GM12873 (cell line): ENCODE results near the gene CPNE4.

Experiments used
- TF ChIP-seq, protein P1 (sequence below): IDR thresholded peaks from 2 replicates; pipeline ENCODE4 v1.5.1; 2012; ENCODE audit warnings: low read depth, mild to moderate bottlenecking, moderate library complexity, low read length, control low read depth; ENCODE audit not compliant: insufficient read depth; ENCODE audit errors: missing control alignments

Gene CPNE4

GRCh38 chr3:132016061-132017041, 18.5 kb downstream of the CPNE4 start:
- TF ChIP-seq, protein P1, sequence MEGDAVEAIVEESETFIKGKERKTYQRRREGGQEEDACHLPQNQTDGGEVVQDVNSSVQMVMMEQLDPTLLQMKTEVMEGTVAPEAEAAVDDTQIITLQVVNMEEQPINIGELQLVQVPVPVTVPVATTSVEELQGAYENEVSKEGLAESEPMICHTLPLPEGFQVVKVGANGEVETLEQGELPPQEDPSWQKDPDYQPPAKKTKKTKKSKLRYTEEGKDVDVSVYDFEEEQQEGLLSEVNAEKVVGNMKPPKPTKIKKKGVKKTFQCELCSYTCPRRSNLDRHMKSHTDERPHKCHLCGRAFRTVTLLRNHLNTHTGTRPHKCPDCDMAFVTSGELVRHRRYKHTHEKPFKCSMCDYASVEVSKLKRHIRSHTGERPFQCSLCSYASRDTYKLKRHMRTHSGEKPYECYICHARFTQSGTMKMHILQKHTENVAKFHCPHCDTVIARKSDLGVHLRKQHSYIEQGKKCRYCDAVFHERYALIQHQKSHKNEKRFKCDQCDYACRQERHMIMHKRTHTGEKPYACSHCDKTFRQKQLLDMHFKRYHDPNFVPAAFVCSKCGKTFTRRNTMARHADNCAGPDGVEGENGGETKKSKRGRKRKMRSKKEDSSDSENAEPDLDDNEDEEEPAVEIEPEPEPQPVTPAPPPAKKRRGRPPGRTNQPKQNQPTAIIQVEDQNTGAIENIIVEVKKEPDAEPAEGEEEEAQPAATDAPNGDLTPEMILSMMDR: no peak

DNA sequence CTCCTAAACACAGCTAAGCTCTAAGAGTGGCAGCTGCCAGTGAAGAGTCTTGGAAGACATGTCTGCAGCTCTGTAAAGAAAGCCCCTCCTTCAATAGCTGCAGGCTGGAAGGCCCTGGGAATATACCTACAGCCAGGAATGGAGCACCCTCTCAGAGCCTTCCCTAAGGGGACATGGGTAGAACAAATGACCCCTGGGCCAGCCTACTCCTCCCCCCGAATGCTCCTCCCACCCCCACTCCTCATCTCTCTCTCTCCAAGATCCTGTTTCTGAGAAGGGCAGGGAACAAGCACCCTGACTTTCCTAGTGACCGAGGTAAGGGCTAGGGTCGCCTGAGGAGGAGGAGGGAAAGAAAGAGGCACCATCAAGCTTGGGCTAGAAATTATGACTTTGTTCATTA, 20.7 kb downstream of the CPNE4 start:
- TF ChIP-seq, protein P1: no peak

GRCh38 chr3:132009241-132009640, 25.6 kb downstream of the CPNE4 start:
- TF ChIP-seq, protein P1: no peak

- TF ChIP-seq, protein P1: no peak
Measured at GRCh38 chr3:132008837-132009236, 26.0 kb downstream of the CPNE4 start.

- TF ChIP-seq, protein P1: no peak
Measured at GRCh38 chr3:132007617-132008016, 27.2 kb downstream of the CPNE4 start.

GRCh38 chr3:132006605-132007204, 28.1 kb downstream of the CPNE4 start:
- TF ChIP-seq, protein P1: peak; percentile 58

- TF ChIP-seq, protein P1: no peak
Measured at GRCh38 chr3:132004571-132004970, 30.2 kb downstream of the CPNE4 start.
